Measurements from ENCODE around the gene CCDC61.

- no peak for TF ChIP-seq EZH2phosphoT487 (IDR thresholded peaks at IDR 0.05; ENCODE audit: low read depth)
- TF ChIP-seq, protein P1, sequence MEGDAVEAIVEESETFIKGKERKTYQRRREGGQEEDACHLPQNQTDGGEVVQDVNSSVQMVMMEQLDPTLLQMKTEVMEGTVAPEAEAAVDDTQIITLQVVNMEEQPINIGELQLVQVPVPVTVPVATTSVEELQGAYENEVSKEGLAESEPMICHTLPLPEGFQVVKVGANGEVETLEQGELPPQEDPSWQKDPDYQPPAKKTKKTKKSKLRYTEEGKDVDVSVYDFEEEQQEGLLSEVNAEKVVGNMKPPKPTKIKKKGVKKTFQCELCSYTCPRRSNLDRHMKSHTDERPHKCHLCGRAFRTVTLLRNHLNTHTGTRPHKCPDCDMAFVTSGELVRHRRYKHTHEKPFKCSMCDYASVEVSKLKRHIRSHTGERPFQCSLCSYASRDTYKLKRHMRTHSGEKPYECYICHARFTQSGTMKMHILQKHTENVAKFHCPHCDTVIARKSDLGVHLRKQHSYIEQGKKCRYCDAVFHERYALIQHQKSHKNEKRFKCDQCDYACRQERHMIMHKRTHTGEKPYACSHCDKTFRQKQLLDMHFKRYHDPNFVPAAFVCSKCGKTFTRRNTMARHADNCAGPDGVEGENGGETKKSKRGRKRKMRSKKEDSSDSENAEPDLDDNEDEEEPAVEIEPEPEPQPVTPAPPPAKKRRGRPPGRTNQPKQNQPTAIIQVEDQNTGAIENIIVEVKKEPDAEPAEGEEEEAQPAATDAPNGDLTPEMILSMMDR (IDR thresholded peaks at IDR 0.05; ENCODE audit: low read depth, low read length), result no peak
Measured at GRCh38 chr19:45976178-45976577, 19.1 kb upstream of the CCDC61 start.

Measured in OCI-LY3 (cell line).